Measurements from ENCODE around the gene ARHGEF11.

ARHGEF11 gene

GRCh38 chr1:156936191-156936590, 109.4 kb downstream of the ARHGEF11 start:
- Histone ChIP-seq H3K4me3 (replicated peaks; ENCODE audit: low read depth, low read length) (no peak overlapping the region), H3K36me3 (ENCODE audit: control insufficient read depth, insufficient read depth, low read length) (peaks cover 12% of the 10 kb centered on the region), H3K27me3 (replicated peaks; ENCODE audit: control insufficient read depth, insufficient read depth, low read length) (no peaks in the 10 kb centered on the region)
- TF ChIP-seq CTCF (IDR thresholded peaks at IDR 0.05; ENCODE audit: insufficient read depth, low read length, poor library complexity, severe bottlenecking), result no peak
- DNase-seq (ENCODE audit: extremely low read depth, insufficient read length), result no peak

GRCh38 chr1:156935505-156936128, 109.9 kb downstream of the ARHGEF11 start:
- TF ChIP-seq CTCF (IDR thresholded peaks at IDR 0.05; ENCODE audit: insufficient read depth, low read length, poor library complexity, severe bottlenecking), result no peak
- DNase-seq (ENCODE audit: extremely low read depth, insufficient read length), result no peak
- H3K36me3 ChIP-seq (ENCODE audit: control insufficient read depth, insufficient read depth, low read length), result peaks cover 12% of the 10 kb centered on the region
- H3K27me3 ChIP-seq (replicated peaks; ENCODE audit: control insufficient read depth, insufficient read depth, low read length), result no peaks in the 10 kb centered on the region
- no peak overlapping the region for H3K4me3 ChIP-seq (replicated peaks; ENCODE audit: low read depth, low read length)

- H3K36me3 ChIP-seq (ENCODE audit: control insufficient read depth, insufficient read depth, low read length), result peaks cover 2% of the 10 kb centered on the region
- no peak for TF ChIP-seq CTCF (IDR thresholded peaks at IDR 0.05; ENCODE audit: insufficient read depth, low read length, poor library complexity, severe bottlenecking)
- no peaks in the 10 kb centered on the region for H3K27me3 ChIP-seq (replicated peaks; ENCODE audit: control insufficient read depth, insufficient read depth, low read length)
- H3K4me3 ChIP-seq (replicated peaks; ENCODE audit: low read depth, low read length), result no peak overlapping the region
- DNase-seq (ENCODE audit: extremely low read depth, insufficient read length), result no peak
These were observed 112.4 kb downstream of the ARHGEF11 start for GRCh38 chr1:156933136-156933535.

GRCh38 chr1:156931974-156932710, 113.4 kb downstream of the ARHGEF11 start:
- no peak for TF ChIP-seq CTCF (IDR thresholded peaks at IDR 0.05; ENCODE audit: insufficient read depth, low read length, poor library complexity, severe bottlenecking)
- no peak for DNase-seq (ENCODE audit: extremely low read depth, insufficient read length)
- no peak overlapping the region for H3K4me3 ChIP-seq (replicated peaks; ENCODE audit: low read depth, low read length)
- H3K27me3 ChIP-seq (replicated peaks; ENCODE audit: control insufficient read depth, insufficient read depth, low read length), result no peaks in the 10 kb centered on the region
- no peaks in the 10 kb centered on the region; the same call in 1 of the 2 replicates for H3K36me3 ChIP-seq (ENCODE audit: control insufficient read depth, insufficient read depth, low read length)

GRCh38 chr1:156931211-156931952, 114.2 kb downstream of the ARHGEF11 start:
- H3K27me3 ChIP-seq (replicated peaks; ENCODE audit: control insufficient read depth, insufficient read depth, low read length), result no peaks in the 10 kb centered on the region
- no peak for TF ChIP-seq CTCF (IDR thresholded peaks at IDR 0.05; ENCODE audit: insufficient read depth, low read length, poor library complexity, severe bottlenecking)
- no peak for DNase-seq (ENCODE audit: extremely low read depth, insufficient read length)
- no peak overlapping the region for H3K4me3 ChIP-seq (replicated peaks; ENCODE audit: low read depth, low read length)
- no peaks in the 10 kb centered on the region; the same call in 1 of the 2 replicates for H3K36me3 ChIP-seq (ENCODE audit: control insufficient read depth, insufficient read depth, low read length)

Measured in GM06990 (cell line).